Measurements from ENCODE around the gene TIE1. TPM values are rescaled to one million over a fixed set of nuclear protein-coding genes. Genes with fewer than 3 reads are reported as not detected.

TIE1 gene
- total RNA-seq, 6 experiments from 2014 or later = 0.33 to 1.2 (median 0.54) TPM; not detected in 1

GRCh38 chr1:43312212-43312623, 11.4 kb downstream of the TIE1 start:
- peaks cover 10% of the 10 kb centered on the region for H3K27me3 Mint-ChIP-seq (ENCODE audit: insufficient read depth)
- H3K9me3 Mint-ChIP-seq = no peaks in the 10 kb centered on the region
- DNase-seq = no peak
- peaks cover 21% of the 10 kb centered on the region for H3K4me1 Mint-ChIP-seq (ENCODE audit: low read depth)
- H3K4me3 Mint-ChIP-seq = no peak overlapping the region
- no peak overlapping the region for H3K27ac Mint-ChIP-seq
- no peaks in the 10 kb centered on the region for H3K36me3 Mint-ChIP-seq (ENCODE audit: low read depth)
- no peak for TF ChIP-seq CTCF (IDR thresholded peaks at IDR 0.05)

DNA sequence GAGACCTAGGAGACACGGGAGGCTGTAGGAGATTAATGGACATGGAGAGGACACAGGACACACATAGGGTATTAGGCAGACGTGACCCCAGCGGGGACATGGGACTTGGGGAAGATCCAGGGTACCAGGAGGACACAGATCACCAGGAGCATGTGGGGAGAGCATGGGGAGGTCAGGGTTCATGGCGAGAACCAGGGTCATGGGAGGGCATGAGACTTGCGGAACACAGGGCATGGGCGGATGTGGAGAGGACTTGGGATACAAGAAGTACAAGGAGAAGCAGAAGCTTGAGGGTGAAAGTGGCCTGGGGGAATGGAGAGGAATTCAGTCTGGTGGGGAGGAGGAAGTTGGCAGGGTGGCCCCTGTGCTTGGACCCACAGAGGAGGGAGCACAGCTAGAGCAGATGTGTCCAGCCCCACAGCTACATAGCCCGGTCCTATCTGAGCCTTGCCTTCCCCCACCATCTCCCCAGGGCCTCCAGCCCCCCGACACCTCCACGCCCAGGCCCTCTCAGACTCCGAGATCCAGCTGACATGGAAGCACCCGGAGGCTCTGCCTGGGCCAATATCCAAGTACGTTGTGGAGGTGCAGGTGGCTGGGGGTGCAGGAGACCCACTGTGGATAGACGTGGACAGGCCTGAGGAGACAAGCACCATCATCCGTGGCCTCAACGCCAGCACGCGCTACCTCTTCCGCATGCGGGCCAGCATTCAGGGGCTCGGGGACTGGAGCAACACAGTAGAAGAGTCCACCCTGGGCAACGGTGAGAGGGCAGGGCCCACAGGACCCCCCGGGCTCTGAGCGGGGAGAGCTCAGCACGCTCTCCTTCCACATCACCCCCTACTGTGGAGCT, 12.1 kb downstream of the TIE1 start:
- Mint-ChIP-seq H3K27ac (no peak overlapping the region), H3K36me3 (ENCODE audit: low read depth) (no peaks in the 10 kb centered on the region), H3K4me1 (ENCODE audit: low read depth) (peaks cover 25% of the 10 kb centered on the region), H3K9me3 (no peaks in the 10 kb centered on the region), H3K27me3 (ENCODE audit: insufficient read depth) (peaks cover 6% of the 10 kb centered on the region), H3K4me3 (no peak overlapping the region)
- TF ChIP-seq CTCF (IDR thresholded peaks at IDR 0.05) = no peak
- no peak for DNase-seq

DNA sequence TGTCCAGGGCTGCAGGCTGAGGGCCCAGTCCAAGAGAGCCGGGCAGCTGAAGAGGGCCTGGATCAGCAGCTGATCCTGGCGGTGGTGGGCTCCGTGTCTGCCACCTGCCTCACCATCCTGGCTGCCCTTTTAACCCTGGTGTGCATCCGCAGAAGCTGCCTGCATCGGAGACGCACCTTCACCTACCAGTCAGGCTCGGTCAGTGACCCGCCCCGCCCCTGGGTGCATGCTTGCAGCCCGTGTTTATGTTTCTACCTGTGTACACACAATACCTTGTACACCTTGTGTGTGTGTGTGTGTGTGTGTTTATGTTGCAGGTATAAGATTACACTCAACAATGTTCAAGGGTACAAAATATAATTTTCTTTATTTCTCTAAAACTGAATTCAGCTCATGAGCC, 13.0 kb downstream of the TIE1 start:
- no peak for DNase-seq
- peaks cover 32% of the 10 kb centered on the region for H3K4me1 Mint-ChIP-seq (ENCODE audit: low read depth)
- no peak overlapping the region for H3K27ac Mint-ChIP-seq
- no peaks in the 10 kb centered on the region for H3K9me3 Mint-ChIP-seq
- peaks cover 5% of the 10 kb centered on the region for H3K27me3 Mint-ChIP-seq (ENCODE audit: insufficient read depth)
- no peaks in the 10 kb centered on the region for H3K36me3 Mint-ChIP-seq (ENCODE audit: low read depth)
- TF ChIP-seq CTCF (IDR thresholded peaks at IDR 0.05) = no peak
- no peak overlapping the region for H3K4me3 Mint-ChIP-seq

DNA sequence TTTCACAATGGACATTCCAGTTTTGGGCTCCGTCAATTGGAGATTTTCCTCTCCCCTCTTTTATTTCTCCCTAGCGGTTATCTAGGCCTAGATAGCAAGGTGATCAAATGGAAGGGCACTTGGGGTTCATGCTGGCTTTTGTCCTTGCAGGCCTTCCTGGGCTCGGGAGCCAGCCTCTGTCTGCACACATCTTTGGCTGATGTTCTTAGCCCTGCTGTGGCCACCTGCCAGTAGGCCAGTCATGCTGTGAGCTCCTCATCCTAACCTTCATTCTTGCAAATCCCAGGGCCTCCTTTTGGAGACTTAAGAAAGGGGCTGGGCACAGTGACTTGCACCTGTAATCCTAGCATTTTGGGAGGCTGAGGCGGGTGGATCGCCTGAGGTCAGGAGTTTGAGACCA, 13.5 kb downstream of the TIE1 start:
- no peak for DNase-seq
- no peak for TF ChIP-seq CTCF (IDR thresholded peaks at IDR 0.05)
- H3K27ac Mint-ChIP-seq = no peak overlapping the region
- H3K4me1 Mint-ChIP-seq (ENCODE audit: low read depth) = peaks cover 36% of the 10 kb centered on the region
- H3K4me3 Mint-ChIP-seq = no peak overlapping the region
- no peaks in the 10 kb centered on the region for H3K36me3 Mint-ChIP-seq (ENCODE audit: low read depth)
- no peaks in the 10 kb centered on the region for H3K9me3 Mint-ChIP-seq
- H3K27me3 Mint-ChIP-seq (ENCODE audit: insufficient read depth) = peaks cover 5% of the 10 kb centered on the region

DNA sequence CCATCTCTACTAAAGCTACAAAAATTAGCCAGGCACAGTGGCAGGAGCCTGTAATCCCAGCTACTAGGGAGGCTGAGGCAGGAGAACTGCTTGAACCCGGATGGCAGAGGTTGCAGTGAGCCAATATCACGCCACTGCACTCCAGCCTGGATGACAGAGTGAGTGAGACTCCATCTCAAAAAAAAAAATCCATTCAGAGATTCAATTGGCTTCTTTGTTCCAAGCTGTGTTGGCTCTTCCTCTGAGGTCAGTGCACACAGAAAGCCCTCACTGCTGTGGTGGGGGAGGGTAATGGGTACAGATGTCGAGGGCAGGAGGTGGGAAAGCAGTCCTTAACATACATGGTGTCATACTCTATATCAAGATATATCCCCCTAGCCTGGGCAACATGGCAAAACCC, 14.7 kb downstream of the TIE1 start:
- Mint-ChIP-seq H3K27ac (no peak overlapping the region), H3K9me3 (no peaks in the 10 kb centered on the region), H3K4me1 (ENCODE audit: low read depth) (peaks cover 25% of the 10 kb centered on the region), H3K4me3 (no peak overlapping the region), H3K36me3 (ENCODE audit: low read depth) (no peaks in the 10 kb centered on the region), H3K27me3 (ENCODE audit: insufficient read depth) (peaks cover 5% of the 10 kb centered on the region)
- DNase-seq = no peak
- no peak for TF ChIP-seq CTCF (IDR thresholded peaks at IDR 0.05)

Measured in HFFc6 (cell line).